ENCODE measurements around the gene PIGO. TPM values are rescaled to one million over a fixed set of nuclear protein-coding genes. Genes with fewer than 3 reads are reported as not detected.

The PIGO gene
- total and polyA plus RNA-seq, 9 of the 15 experiments (the other 6 are each of a cell fraction or from before 2014, with no cell fraction given), result 5.4 to 13.7 (median 9.7) TPM

DNA sequence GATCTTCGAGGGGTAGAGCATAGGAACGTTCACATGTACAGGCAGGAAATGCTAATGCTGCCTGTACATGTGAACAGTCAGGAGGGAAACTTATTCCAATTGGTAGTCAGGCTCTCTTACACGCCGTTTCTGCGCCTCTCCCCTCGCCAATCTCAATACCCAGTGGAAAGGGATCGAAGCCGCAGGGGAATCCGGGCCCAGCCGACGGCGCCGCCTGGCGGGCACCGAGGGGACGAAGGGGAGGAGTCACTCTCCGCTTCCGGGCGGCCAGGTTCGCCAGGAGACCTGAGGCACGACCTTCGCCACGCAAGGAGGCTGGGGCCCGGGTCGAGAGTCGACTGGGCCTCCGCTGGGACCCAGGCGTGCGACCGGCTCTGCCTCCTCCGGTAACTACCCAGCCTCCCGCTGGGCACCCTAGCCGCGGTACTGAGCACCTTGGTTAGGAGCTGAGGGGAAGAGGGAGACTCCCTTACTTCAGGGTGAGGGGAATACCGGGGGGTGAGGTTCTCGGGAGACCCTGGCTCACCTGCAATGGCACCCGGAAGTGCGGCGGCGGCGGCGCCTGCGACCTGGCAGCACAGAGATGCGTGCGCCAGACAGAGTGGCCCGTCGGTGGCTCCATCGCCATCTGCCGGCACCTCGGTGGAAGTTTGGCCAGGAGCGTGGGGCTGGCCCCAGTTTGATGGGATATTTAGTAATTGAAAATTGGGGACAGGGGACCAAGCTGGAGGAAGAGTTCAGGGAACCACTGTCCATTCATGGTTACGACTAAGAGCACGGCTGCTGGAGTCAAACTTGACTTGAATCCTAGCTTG is at the start of gene PIGO (continued):
- TF ChIP-seq, protein P1, sequence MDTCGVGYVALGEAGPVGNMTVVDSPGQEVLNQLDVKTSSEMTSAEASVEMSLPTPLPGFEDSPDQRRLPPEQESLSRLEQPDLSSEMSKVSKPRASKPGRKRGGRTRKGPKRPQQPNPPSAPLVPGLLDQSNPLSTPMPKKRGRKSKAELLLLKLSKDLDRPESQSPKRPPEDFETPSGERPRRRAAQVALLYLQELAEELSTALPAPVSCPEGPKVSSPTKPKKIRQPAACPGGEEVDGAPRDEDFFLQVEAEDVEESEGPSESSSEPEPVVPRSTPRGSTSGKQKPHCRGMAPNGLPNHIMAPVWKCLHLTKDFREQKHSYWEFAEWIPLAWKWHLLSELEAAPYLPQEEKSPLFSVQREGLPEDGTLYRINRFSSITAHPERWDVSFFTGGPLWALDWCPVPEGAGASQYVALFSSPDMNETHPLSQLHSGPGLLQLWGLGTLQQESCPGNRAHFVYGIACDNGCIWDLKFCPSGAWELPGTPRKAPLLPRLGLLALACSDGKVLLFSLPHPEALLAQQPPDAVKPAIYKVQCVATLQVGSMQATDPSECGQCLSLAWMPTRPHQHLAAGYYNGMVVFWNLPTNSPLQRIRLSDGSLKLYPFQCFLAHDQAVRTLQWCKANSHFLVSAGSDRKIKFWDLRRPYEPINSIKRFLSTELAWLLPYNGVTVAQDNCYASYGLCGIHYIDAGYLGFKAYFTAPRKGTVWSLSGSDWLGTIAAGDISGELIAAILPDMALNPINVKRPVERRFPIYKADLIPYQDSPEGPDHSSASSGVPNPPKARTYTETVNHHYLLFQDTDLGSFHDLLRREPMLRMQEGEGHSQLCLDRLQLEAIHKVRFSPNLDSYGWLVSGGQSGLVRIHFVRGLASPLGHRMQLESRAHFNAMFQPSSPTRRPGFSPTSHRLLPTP (IDR thresholded peaks at IDR 0.05; ENCODE audit: borderline replicate concordance, extremely low read depth, insufficient read length), result no peak
- TF ChIP-seq RHOXF2B (CRISPR knock-in tag; conservative IDR thresholded peaks at IDR 0.05) (no peak), STAG1 (CRISPR knock-in tag; IDR thresholded peaks at IDR 0.05; ENCODE audit: borderline replicate concordance) (peak; percentile 50; the same call in 1 of the 2 replicates), C11orf30 (IDR thresholded peaks at IDR 0.05; ENCODE audit: low read depth) (peak; percentile 82), ETS2 (tag; IDR thresholded peaks at IDR 0.05; ENCODE audit: borderline replicate concordance, poor library complexity, severe bottlenecking) (no peak), SOX6 (IDR thresholded peaks at IDR 0.05) (peak; percentile 37; the same call in 1 of the 2 replicates), NFXL1 (CRISPR knock-in tag; IDR thresholded peaks at IDR 0.05) (no peak), DACH1 (IDR thresholded peaks at IDR 0.05; ENCODE audit: partially characterized antibody) (no peak), LARP7 (IDR thresholded peaks at IDR 0.05) (no peak), TBP (optimal IDR thresholded peaks at IDR 0.05; ENCODE audit: low read depth, low read length) (peak; percentile 55), TSC22D4 (tag; IDR thresholded peaks at IDR 0.05) (no peak), TBL1XR1 (IDR thresholded peaks at IDR 0.05; ENCODE audit: low read length in 2 of 2) (no peak), KAT8 (IDR thresholded peaks at IDR 0.05; ENCODE audit: low read depth) (no peak), ZNF75A (CRISPR knock-in tag; IDR thresholded peaks at IDR 0.05) (no peak), SMAD3 (CRISPR knock-in tag; conservative IDR thresholded peaks at IDR 0.05) (no peak), ZNF583 (CRISPR knock-in tag; IDR thresholded peaks at IDR 0.05) (no peak)
- TF ChIP-seq, protein P2, sequence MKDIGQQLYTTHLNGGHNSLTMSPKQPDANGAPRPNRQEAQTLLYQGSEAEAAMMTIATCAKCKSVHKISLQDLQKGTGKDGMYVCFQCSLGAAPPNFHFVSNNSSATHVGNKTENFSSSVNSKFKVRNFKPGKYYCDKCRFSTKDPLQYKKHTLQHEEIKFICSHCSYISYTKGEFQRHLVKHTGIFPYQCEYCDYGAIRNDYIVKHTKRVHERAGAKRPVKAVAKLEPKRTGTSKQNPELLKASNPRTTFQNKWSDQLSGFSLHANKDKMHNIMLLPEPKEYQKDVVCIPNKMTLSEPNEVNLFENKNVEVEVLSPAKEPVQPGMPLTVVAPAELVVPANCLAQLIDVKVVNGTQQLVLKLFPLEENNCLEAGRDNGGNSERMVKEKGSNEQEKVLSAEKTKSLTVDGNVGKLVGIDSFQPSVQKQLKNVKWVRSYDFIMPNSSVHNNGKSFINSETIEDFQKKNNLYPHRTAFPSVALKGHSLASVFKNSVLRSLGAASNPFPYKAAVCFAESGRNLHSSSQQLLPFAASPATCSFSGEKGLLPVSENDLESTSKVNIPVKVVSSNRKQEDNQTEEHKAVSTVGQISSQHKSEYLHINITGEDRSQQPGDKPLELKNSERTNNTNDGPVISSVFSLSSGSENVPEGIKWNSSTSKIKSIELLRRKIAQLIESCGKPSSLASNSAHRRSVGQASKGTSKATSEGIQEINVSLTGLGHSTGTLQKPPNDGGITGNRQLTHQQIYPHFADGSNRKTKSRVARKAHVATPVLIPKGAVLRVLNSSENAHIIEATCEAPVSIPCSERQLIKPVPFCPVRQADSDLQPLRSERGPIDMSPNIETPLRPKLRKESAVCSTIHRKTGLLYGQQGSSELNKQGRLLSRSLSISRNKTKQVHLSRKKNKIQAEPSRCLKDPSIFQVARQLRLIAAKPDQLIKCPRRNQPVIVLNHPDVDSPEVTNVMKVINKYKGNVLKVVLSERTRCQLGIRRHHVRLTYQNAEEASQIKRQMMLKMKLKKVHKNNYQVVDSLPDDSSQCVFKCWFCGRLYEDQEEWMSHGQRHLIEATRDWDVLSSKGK (CRISPR knock-in tag; IDR thresholded peaks at IDR 0.05), result no peak
- TF ChIP-seq, protein P3, sequence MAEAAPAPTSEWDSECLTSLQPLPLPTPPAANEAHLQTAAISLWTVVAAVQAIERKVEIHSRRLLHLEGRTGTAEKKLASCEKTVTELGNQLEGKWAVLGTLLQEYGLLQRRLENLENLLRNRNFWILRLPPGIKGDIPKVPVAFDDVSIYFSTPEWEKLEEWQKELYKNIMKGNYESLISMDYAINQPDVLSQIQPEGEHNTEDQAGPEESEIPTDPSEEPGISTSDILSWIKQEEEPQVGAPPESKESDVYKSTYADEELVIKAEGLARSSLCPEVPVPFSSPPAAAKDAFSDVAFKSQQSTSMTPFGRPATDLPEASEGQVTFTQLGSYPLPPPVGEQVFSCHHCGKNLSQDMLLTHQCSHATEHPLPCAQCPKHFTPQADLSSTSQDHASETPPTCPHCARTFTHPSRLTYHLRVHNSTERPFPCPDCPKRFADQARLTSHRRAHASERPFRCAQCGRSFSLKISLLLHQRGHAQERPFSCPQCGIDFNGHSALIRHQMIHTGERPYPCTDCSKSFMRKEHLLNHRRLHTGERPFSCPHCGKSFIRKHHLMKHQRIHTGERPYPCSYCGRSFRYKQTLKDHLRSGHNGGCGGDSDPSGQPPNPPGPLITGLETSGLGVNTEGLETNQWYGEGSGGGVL (CRISPR knock-in tag; IDR thresholded peaks at IDR 0.05), result no peak
- TF ChIP-seq, protein P4, sequence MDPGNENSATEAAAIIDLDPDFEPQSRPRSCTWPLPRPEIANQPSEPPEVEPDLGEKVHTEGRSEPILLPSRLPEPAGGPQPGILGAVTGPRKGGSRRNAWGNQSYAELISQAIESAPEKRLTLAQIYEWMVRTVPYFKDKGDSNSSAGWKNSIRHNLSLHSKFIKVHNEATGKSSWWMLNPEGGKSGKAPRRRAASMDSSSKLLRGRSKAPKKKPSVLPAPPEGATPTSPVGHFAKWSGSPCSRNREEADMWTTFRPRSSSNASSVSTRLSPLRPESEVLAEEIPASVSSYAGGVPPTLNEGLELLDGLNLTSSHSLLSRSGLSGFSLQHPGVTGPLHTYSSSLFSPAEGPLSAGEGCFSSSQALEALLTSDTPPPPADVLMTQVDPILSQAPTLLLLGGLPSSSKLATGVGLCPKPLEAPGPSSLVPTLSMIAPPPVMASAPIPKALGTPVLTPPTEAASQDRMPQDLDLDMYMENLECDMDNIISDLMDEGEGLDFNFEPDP (CRISPR knock-in tag; IDR thresholded peaks at IDR 0.05), result no peak

Measured in K562 (cell line).